Measurements from ENCODE around the gene SYPL1. TPM values are rescaled to one million over a fixed set of nuclear protein-coding genes. Genes with fewer than 3 reads are reported as not detected.

The SYPL1 gene
- total RNA-seq, 2 donors from 2014 or later, result 87.9 to 132 TPM

GRCh38 chr7:106088014-106088413 lies 24.1 kb downstream of the SYPL1 start:
- intact Hi-C loops (cut with DNase I), result no loop called here
- Histone ChIP-seq H3K36me3 (no peaks in the 10 kb centered on the region), H3K27ac (no peak overlapping the region), H3K4me3 (no peak overlapping the region), H3K9me3 (no peaks in the 10 kb centered on the region), H3K4me1 (replicated peaks) (no peaks in the 10 kb centered on the region), H3K27me3 (replicated peaks; ENCODE audit: insufficient read depth) (no peaks in the 10 kb centered on the region)
- TF ChIP-seq CTCF (IDR thresholded peaks at IDR 0.05), result no peak
- no peak for TF ChIP-seq POLR2AphosphoS5 (IDR thresholded peaks at IDR 0.05)
- no peak for TF ChIP-seq POLR2A (IDR thresholded peaks at IDR 0.05)
- DNase-seq (ENCODE audit: low spot score), result no peak
- 57% methylated on average over 1 of the region's 1 CpG for WGBS

- Histone ChIP-seq H3K9me3 (no peaks in the 10 kb centered on the region), H3K4me1 (replicated peaks) (no peaks in the 10 kb centered on the region), H3K36me3 (no peaks in the 10 kb centered on the region), H3K4me3 (no peak overlapping the region), H3K27ac (no peak overlapping the region), H3K27me3 (replicated peaks; ENCODE audit: insufficient read depth) (no peaks in the 10 kb centered on the region)
- DNase-seq (ENCODE audit: low spot score), result no peak
- TF ChIP-seq CTCF (IDR thresholded peaks at IDR 0.05), result no peak
- no peak for TF ChIP-seq POLR2A (IDR thresholded peaks at IDR 0.05)
- TF ChIP-seq POLR2AphosphoS5 (IDR thresholded peaks at IDR 0.05), result no peak
- intact Hi-C loops (cut with DNase I), result no loop called here
- 91% methylated on average over 4 of the region's 4 CpGs for WGBS
These were observed 26.1 kb downstream of the SYPL1 start for GRCh38 chr7:106086062-106086461.

- no peaks in the 10 kb centered on the region for H3K36me3 ChIP-seq
- no peak overlapping the region for H3K27ac ChIP-seq
- no peaks in the 10 kb centered on the region for H3K9me3 ChIP-seq
- H3K4me3 ChIP-seq, result no peak overlapping the region
- no peaks in the 10 kb centered on the region for H3K27me3 ChIP-seq (replicated peaks; ENCODE audit: insufficient read depth)
- no peak for TF ChIP-seq POLR2A (IDR thresholded peaks at IDR 0.05)
- TF ChIP-seq CTCF (IDR thresholded peaks at IDR 0.05), result no peak
- TF ChIP-seq POLR2AphosphoS5 (IDR thresholded peaks at IDR 0.05), result no peak
- DNase-seq (ENCODE audit: low spot score), result no peak
- H3K4me1 ChIP-seq (replicated peaks), result no peaks in the 10 kb centered on the region
- intact Hi-C loops (cut with DNase I), result no loop called here
These were observed 27.1 kb downstream of the SYPL1 start for GRCh38 chr7:106085015-106085414.

GRCh38 chr7:106083717-106084116 lies 28.4 kb downstream of the SYPL1 start:
- H3K36me3 ChIP-seq, result no peaks in the 10 kb centered on the region
- intact Hi-C loops (cut with DNase I), result no loop called here
- no peak overlapping the region for H3K4me3 ChIP-seq
- TF ChIP-seq CTCF (IDR thresholded peaks at IDR 0.05) (no peak), POLR2AphosphoS5 (IDR thresholded peaks at IDR 0.05) (no peak), POLR2A (IDR thresholded peaks at IDR 0.05) (no peak)
- H3K4me1 ChIP-seq (replicated peaks), result no peaks in the 10 kb centered on the region
- H3K9me3 ChIP-seq, result no peaks in the 10 kb centered on the region
- WGBS, result 73% methylated on average over 3 of the region's 3 CpGs
- no peak for DNase-seq (ENCODE audit: low spot score)
- H3K27me3 ChIP-seq (replicated peaks; ENCODE audit: insufficient read depth), result no peaks in the 10 kb centered on the region
- H3K27ac ChIP-seq, result no peak overlapping the region

- 36% methylated on average over 18 of the region's 18 CpGs for WGBS
- H3K36me3 ChIP-seq, result no peaks in the 10 kb centered on the region
- no peak for DNase-seq (ENCODE audit: low spot score)
- H3K4me3 ChIP-seq, result no peak overlapping the region
- TF ChIP-seq POLR2AphosphoS5 (IDR thresholded peaks at IDR 0.05) (no peak), CTCF (IDR thresholded peaks at IDR 0.05) (no peak), POLR2A (IDR thresholded peaks at IDR 0.05) (no peak)
- no peaks in the 10 kb centered on the region for H3K27me3 ChIP-seq (replicated peaks; ENCODE audit: insufficient read depth)
- H3K9me3 ChIP-seq, result no peaks in the 10 kb centered on the region
- intact Hi-C loops (cut with DNase I), result no loop called here
- peak overlapping the region in 1 of 2 donors; percentile 24 for H3K27ac ChIP-seq
- no peaks in the 10 kb centered on the region for H3K4me1 ChIP-seq (replicated peaks)
These were observed 29.8 kb downstream of the SYPL1 start for GRCh38 chr7:106082087-106082854.

Data from prostate gland (tissue), 2 donors.